ENCODE results near the gene CHRND. TPM values are rescaled to one million over a fixed set of nuclear protein-coding genes. Genes with fewer than 3 reads are reported as not detected.

The CHRND gene
- total RNA-seq, 1 donor from 2014 or later, result not detected

DNA sequence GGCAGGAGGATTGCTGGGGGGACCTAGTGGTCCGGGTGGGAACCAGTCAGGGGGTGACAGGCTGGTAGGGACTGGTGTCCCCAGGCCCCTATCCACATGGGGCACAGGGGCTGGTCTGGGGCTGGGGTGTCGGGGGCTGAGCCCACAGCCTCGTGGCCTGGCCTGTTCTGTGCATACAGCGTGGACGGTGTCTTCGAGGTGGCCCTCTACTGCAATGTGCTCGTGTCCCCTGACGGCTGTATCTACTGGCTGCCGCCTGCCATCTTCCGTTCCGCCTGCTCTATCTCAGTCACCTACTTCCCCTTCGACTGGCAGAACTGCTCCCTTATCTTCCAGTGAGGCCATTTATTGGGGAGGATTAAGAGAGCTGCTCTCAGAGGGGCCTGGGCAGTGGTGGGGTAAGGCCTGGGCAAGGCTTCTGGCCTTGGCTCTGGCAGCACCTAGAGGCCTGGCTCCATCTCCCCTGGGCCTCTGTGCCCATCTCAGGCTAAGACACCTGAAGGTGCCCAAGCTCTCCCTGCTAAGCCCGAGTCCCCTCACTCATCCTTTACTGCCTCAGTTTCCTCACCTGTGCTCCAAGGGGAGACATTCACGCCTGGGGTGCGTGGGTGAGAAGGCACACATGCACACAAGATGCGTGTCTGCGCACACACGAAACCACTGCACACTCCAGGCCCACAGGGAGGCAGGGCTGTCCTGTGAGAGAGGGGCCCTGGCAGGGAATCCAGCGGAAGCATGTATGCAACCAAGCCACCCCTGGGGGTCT lies 15.4 kb downstream of the CHRND start:
- intact Hi-C loops (cut with micrococcal nuclease), result no loop called here

DNA sequence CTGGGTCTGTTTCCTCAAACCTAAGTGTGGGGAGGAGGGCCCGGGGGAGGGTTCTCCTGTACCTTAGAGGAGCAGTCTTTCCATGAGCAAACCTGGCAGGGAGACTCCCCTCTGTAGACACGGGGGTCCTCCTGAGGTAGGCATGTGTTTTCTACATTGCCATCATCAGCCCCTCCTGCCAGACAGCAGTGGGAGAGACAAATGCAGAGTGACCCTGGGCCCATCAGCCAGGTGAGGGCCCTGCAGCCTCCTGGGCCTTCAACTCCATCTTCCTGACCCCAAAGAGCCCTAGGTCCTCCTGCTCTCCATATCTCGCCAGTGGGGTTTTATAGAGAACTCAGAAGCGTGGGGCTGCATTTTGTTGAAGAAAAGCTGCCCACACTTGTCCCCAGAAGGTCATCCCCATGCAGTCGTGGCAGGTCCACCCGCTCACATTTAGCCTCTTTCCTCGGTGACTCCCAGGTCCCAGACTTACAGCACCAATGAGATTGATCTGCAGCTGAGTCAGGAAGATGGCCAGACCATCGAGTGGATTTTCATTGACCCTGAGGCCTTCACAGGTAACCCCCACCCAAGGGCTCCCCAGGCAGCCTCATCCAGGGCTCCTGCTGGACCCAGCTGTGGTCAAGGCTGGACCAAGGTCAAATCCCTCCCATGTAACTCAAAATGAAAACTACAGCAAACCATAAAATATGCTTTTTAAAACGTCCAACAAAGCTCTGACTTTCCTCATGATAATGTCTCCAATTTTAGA lies 16.2 kb downstream of the CHRND start:
- intact Hi-C loops (cut with micrococcal nuclease), result no loop called here

DNA sequence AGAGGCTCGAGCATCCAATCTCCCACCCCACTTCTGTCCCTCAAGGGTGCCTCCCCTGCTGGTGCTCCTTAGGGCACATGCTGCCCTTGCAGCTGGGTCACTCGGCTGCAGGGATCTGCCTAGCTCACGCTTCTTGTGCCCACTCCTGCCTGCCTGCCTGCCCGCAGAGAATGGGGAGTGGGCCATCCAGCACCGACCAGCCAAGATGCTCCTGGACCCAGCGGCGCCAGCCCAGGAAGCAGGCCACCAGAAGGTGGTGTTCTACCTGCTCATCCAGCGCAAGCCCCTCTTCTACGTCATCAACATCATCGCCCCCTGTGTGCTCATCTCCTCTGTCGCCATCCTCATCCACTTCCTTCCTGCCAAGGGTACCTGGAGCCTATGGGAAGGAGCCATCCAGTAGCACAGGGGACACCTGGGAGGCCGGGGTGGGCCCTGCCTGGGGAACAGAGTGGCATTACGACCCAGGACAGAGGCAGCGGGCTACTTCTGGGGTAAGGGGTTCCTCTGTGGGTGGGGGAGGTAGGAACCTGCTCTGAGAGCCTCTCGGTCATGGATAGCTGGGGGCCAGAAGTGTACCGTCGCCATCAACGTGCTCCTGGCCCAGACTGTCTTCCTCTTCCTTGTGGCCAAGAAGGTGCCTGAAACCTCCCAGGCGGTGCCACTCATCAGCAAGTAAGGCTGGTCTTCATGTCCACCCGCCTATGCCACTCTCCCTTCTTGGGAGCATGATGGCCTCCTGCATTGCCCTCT lies 16.9 kb downstream of the CHRND start:
- intact Hi-C loops (cut with micrococcal nuclease), result no loop called here

DNA sequence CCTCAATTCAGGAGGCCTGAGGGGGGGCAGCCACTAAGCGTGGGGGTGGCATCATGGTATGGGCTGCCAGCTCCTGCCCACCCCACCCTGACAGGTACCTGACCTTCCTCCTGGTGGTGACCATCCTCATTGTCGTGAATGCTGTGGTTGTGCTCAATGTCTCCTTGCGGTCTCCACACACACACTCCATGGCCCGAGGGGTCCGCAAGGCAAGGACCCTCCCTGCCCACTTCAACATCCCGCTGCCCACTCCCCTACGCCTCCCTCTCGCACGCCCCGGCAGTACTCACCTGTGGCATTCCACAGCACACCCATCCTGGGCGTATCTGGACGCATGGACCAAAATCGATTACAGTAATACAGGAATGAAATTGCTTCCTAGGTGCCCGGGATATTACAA lies 17.5 kb downstream of the CHRND start:
- intact Hi-C loops (cut with micrococcal nuclease), result no loop called here

DNA sequence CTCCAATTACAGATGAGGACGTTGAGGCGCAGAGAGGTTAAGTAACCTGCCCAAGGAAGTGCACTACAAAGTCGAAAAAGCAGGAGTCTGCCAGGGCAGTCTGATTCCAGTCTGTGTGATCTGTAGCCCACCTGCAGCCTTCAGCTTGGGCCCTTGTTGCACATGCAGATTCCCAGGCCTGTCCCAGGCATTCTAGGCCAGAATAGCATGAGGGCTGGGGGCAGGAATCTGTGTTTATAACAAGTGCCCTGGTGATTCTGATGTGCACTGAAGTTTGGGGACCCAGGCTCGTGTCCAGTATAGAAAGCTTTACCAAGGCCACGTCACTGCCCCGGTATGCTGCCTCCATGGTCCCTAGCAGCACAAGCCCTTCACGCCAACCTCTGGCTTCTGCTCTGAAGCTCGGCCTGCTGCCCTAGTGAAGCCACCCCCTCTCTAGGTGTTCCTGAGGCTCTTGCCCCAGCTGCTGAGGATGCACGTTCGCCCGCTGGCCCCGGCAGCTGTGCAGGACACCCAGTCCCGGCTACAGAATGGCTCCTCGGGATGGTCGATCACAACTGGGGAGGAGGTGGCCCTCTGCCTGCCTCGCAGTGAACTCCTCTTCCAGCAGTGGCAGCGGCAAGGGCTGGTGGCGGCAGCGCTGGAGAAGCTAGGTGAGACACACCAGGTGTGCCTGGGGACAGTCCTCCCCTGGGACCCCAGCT lies 18.1 kb downstream of the CHRND start:
- intact Hi-C loops (cut with micrococcal nuclease), result no loop called here

DNA sequence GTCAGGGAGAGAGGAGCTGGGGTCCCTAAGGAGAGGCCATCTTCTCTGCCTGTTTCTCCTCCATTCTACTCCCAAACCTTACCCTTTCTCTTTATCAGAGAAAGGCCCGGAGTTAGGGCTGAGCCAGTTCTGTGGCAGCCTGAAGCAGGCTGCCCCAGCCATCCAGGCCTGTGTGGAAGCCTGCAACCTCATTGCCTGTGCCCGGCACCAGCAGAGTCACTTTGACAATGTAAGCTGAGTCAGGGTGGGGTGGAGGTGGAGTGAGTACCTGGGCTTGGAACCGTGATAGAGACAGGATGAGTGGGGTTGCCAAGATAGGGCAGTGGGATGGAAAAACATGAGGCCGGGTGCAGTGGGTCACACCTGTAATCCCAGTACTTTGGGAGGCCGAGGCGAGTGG lies 18.7 kb downstream of the CHRND start:
- intact Hi-C loops (cut with micrococcal nuclease), result no loop called here

DNA sequence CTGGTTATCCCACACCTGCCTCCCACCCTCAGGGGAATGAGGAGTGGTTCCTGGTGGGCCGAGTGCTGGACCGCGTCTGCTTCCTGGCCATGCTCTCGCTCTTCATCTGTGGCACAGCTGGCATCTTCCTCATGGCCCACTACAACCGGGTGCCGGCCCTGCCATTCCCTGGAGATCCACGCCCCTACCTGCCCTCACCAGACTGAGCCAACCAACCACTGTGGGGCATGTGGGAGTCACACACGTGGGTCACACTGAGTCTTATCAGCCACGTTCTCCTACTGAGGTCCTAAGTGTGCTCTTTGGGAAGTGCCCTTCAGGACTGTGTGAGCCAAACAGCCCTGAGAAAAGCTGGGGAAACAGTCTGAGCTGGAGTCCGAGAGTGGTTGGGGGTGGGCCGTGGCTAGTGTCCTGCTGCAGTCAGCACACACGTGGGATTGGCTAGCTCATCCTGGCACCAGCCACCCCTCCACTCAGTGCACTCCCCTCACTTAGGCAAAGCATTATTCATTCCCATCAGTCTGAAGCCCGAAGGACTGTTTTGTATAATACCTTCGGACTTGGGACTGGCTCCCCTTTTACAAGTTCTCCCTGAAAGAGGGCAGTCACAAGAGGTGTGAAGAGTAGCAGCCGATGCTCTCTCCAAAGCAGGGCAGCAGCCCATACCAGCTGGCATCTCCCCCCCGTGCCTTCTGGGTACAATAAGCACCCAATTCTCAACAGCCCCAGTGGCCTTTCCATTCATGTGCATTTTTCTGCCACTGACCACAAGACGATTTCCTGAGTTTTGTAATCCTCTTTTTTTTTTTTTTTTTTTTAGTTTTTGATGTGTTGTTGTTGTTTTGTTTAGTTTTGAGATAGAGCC lies 19.8 kb downstream of the CHRND start:
- intact Hi-C loops (cut with micrococcal nuclease), result no loop called here

DNA sequence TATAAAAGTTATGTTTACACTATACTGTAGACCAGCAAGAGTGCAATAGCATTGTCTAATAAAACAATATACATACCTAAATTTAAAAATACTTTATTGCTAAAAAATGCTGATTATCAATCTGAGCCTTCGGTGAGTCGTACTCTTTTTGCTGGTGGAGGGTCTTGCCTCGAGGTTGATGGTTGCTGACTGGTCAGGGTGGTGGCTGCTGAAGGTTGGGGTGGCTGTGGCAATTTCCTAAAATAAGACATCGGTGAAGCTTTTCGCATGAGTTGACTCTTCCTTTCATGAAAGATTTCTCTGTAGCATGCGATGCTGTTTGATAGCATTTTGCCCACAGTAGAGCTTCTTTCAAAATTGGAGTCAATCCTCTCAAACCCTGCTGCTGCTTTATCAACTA lies 22.0 kb downstream of the CHRND start:
- intact Hi-C loops (cut with micrococcal nuclease), result no loop called here

DNA sequence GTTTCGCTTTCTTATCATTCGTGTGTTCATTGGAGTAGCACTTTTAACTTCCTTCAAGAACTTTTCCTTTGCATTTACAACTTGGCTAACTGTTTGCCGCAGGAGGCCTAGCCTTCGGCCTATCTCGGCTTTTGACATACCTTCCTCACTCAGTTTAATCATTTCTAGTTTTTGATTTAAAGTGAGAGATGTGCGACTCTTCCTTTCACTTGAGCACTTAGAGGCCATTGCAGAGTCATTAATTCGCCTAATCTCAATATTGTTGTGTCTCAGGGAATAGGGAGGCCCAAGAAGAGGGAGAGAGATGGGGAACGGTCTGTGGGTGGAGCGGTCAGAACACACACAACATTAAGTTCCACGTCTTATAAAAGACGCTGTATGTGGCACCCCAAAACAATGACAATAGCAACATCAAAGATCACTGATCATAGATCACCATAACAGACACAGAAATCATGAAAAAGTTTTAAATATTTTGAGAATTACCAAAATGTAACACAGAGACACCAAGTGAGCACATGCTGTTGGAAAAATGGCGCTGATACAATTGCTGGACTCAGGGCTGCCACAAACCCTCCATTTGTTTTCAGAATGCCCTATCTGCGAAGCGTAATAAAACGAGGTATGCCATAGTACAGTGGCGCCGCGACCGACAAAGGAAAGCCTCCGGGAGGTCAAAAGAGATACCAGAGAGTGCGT lies 23.8 kb downstream of the CHRND start:
- intact Hi-C loops (cut with micrococcal nuclease), result loop anchor here (1.0 to 5.0 kb wide), 7 partner anchors 57 to 1493 kb away; partner anchors contain the start of genes ATG16L1, COPS7B, DIS3L2 and GIGYF2

DNA sequence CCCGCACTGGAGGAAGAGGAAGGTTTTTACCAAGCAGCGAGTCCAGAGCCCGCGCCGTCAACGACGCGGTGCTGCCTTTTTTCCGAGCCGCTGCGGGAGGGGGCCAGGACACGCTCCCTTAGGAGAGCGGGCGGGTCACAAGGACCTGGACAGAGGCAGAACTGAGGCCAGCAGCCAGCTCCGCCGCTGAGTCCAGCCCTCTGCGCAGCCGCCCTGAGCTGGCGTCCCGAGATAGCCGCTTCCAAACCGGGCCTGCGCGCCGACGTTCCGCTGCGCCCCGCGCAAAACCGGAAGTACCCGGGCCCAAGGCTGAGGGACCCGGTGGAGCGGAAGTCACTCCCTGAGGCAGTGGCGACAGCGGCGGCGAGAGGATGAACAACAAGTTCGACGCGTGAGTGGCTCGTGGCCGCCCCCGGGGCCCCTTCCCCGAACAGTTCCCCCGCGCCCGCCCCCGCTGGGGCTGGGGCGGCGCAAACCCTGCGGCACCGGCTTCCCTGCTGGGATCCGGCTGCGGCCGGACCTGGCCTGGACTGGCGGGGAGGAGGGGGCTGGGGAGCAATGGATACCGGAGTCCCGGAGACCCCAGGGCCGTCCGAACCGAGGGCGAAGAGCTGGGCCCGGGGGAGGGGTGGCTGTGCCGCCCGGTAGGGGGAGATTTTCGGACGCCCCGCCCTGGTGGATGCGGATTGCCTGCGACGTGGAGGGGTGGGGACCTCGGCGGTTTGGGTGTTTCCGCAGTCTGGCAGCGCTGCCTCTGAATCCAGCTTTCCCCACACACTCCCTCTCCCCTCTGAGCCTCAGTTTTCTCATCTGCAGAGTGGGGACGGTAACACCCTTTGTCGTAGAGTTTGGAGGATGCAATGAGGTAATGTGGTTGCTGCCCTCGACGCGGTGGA lies 24.6 kb downstream of the CHRND start, which contains the start of the genes EIF4E2 and TIGD1:
Gene EIF4E2 (plus strand): TSS at position 336 of the 896 bp plus-strand sequence. CDS start 36 bp downstream, at position 372.
Gene TIGD1 (minus strand): TSS at position 204 of the 896 bp plus-strand sequence. CDS start 675 bp downstream, outside the sequence.
- intact Hi-C loops (cut with micrococcal nuclease), result loop anchor here (1.0 to 5.0 kb wide), 7 partner anchors 56 to 1493 kb away; partner anchors contain the start of genes ATG16L1, COPS7B, DIS3L2 and GIGYF2

DNA sequence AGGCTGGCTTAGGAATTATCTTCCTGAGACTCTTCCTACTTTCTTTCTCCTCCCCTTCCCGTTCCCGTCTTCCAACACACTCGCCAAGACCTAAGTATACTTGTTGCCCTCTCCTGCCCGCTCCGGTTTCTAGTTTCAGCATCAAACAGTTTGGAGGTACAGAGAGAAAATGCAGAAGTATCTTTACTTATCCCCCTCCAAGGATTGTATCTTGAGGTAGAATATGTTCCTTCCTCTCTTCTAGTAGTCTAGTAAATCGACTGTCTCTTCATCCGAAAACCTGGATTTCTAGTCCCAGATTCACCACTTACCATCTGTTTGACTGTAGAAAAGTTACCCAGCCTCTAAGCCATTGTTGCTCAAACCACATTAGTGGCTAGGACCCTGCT lies 25.3 kb downstream of the CHRND start:
- intact Hi-C loops (cut with micrococcal nuclease), result loop anchor here (2.0 to 5.0 kb wide), 6 partner anchors 56 to 1494 kb away; partner anchors contain the start of genes ATG16L1, COPS7B, GIGYF2 and PSMD1

DNA sequence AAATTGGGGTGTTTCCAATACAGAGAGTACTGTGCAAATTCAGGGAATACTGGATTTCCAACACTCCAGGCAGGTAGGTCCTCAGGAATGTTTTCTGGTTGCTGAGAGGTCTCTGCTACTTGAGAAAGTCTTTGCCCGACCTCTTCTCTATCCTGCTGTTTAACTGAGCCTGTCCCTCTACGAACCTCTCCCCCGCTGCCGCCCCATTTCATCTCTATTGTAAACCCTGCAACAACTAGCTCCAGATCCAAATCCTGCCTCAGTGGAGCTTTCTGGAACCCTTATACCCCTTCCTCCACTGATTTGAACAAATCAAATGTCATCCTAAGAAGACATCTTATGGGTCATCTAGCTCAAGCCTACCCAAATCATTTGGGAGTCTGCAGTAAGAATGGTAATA lies 25.8 kb downstream of the CHRND start:
- intact Hi-C loops (cut with micrococcal nuclease), result loop anchor here (2.0 to 5.0 kb wide), 6 partner anchors 55 to 1494 kb away; partner anchors contain the start of genes ATG16L1, COPS7B, GIGYF2 and PSMD1

DNA sequence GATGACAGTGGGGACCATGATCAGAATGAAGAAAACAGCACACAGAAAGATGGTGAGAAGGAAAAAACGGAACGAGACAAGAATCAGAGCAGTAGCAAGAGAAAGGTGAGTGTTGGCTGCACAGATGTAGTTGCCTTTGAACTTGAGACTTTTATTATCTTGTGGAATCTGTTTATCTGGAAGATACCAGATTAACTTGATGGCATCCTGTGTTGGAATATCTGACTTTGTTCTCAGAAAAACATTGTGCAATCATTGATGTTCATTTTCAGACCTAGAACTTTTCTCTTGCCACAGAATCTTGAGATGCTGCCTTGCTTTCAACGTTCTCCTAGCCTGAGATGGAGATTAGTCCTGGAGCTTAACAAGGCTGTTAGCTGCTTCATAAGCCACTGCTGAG lies 30.5 kb downstream of the CHRND start:
- intact Hi-C loops (cut with micrococcal nuclease), result no loop called here

DNA sequence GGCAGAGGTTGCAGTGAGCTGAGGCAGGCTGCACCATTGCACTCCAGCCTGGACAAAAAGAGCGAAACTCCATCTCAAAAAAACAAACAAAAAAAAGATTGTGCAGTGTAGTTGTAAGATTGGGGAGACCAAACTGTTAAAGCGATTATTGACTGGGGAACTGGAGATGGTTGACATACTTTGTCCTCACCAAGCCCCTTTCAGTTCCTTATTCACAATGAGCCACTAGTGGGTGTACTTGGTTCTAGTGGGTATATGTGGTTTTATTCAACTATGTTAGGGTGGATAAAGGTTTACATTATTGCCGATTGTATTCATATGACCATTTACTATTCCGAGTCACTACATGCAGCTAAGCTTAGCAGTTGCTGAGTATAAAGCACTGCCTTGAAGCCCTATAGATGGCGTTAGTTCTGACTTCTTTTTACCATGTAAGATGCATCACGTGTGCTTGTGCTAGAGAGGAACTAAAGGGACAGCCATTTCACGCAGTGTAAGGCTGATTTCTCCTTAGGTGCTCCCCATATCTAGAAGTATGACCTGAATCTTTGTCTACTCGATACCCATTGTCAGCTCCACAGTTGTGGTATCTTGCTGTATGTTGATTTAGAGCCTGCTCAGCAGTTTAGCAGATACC lies 36.7 kb downstream of the CHRND start:
- intact Hi-C loops (cut with micrococcal nuclease), result no loop called here

DNA sequence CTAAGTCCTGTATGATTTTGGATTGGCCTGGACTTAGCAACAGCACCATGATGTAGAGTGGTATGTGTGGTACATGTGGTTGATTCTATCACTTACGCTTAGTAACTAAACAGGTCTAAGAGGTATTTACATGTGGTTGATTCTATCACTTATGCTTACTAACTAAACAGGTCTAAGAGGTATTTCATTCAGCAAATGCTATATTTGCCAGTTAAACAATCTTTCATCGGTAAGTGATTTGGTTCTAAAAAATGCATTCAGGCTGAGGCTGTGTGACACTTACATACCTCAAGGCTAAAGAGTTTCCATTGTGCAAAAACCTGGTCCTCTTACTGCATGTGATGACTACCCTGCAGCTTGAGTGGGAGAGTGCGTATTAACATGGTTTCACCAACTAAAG lies 37.6 kb downstream of the CHRND start:
- intact Hi-C loops (cut with micrococcal nuclease), result no loop called here

DNA sequence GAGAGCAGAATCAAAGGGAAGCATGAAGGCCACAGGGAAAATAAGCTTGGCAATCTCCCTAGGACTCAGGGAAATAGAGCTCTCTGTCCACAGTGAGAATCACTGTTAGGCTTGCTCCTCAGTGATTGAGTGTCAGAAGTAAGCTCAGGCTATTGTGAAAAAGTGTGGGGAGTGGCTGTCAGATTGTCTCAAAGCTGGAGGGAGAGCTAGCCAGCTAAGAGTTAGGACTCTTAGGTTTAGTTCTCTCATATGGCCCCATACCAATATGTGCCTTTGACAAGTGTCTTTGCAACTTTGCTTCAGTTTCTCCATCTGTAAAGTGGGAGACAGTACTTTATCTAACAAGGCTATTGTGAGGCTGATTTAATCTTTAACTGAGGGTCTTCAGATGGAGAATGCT lies 41.8 kb downstream of the CHRND start:
- intact Hi-C loops (cut with micrococcal nuclease), result no loop called here

DNA sequence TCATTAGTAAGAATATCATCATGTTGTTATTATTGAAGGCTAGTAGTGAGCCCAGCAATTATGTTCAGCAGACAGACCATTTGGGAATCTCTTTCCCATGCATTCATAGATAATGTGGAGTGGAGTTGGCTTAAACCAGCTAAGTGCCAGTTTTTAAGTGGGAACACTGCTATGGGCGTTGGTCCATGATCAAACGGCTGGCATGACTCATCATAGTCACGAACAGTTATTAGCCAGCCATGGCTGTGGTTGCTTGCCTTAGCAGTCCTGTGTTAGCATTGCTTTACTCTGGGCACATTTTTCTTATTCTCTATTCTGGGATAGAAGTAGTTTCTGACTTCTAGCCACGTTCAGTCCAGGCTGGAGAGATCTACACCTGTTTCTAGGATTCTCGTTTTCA lies 42.2 kb downstream of the CHRND start:
- intact Hi-C loops (cut with micrococcal nuclease), result no loop called here

DNA sequence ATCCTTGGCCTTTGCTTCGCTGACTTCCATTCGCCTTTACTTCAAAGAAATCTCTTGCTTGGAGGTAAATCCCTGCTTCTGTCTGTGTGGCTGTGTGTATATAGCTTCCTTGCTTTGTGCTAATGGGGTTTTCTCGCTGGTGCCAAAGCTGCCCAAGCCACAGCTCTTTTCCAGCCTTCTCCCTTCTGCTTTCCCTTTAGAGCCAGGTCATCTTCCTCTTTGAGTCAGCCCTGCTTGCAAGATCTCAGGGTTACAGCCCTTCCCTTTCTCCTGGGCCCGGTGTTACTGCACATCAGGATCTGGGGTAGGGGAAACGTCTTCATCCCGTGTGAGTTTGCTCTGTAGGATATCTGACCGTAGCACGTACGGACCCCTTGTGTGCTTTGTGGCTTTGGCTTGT lies 43.6 kb downstream of the CHRND start:
- intact Hi-C loops (cut with micrococcal nuclease), result no loop called here
